Measurements from ENCODE around the gene LMBR1. TPM values are rescaled to one million over a fixed set of nuclear protein-coding genes. Genes with fewer than 3 reads are reported as not detected.

LMBR1 gene
- total RNA-seq, 4 donors from 2014 or later: 52.2 to 79.9 (median 62.5) TPM

DNA sequence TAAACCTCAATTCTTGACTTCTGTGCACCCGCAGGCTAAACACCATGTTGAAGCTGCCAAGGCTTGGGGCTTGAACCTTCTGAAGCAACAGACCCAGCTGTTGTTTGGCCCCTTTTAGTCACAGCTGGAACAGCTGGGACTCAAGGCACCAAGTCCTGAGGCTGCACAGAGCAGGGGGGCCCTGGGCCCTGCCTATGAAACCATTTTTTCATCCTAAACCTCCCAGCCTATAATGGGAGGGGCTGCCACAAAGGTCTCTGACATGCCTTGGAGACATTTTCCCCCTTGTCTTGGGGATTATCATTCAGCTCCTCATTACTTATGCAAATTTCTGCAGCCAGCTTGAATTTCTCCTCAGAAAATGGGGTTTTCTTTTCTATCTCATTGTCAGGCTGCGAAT is 31.8 kb downstream of the LMBR1 start:
- TF ChIP-seq, protein P1, sequence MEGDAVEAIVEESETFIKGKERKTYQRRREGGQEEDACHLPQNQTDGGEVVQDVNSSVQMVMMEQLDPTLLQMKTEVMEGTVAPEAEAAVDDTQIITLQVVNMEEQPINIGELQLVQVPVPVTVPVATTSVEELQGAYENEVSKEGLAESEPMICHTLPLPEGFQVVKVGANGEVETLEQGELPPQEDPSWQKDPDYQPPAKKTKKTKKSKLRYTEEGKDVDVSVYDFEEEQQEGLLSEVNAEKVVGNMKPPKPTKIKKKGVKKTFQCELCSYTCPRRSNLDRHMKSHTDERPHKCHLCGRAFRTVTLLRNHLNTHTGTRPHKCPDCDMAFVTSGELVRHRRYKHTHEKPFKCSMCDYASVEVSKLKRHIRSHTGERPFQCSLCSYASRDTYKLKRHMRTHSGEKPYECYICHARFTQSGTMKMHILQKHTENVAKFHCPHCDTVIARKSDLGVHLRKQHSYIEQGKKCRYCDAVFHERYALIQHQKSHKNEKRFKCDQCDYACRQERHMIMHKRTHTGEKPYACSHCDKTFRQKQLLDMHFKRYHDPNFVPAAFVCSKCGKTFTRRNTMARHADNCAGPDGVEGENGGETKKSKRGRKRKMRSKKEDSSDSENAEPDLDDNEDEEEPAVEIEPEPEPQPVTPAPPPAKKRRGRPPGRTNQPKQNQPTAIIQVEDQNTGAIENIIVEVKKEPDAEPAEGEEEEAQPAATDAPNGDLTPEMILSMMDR (IDR thresholded peaks at IDR 0.05; ENCODE audit: low read depth): no peak

DNA sequence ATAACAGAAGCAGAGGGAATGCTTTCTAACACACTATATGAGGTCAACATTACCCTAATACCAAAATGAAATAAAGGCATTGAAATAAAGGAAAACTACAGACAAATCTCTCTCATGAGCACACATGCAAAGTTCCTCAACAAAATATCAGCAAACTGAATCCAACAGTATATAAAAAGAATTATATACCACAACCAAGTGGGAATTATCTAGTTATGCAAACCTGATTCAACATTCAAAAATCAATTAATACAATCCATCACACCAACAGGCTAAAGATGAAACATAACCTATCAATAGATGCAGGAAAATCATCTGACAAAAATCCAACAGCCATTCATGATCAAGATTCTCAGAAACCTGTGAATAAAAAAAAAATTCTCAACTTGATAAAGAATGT is 34.5 kb downstream of the LMBR1 start:
- TF ChIP-seq, protein P1 (IDR thresholded peaks at IDR 0.05; ENCODE audit: low read depth): no peak

DNA sequence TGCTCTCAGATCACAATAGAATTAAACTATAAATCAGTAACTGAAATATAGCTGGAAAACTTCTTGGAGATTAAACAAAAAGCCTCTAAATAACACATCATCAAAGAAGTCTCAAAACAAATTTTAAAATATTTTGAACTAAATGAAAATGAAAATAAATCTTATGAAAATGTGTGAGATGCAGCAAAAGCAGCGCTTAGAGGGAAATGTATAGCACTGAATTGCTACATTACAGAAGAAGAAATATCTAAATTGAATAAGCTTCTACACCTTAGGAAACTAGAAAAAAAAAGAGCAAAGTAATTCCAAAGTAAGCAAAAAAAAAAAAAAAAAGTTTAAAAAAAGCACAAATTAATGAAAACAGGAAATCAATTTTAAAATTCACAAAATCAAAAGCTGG is 35.2 kb downstream of the LMBR1 start:
- TF ChIP-seq, protein P1 (IDR thresholded peaks at IDR 0.05; ENCODE audit: low read depth): no peak

DNA sequence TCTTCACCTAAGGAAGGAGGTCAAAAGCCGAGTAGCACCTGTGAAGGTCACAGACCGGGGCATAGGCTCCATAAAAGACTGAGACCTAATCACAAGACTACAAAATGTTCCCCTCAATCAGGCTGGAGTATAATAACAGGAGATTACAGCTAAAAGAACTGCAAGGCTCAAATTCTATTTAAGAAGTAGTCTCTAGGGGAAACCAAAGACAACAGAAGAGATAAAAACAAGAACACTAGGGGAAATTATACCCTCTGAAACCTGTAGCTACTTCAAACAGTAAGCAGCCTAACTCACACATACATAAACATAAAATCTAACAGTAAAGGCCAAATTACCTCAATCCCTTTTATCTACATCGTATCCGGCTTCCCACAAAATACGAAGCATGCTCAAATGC is 38.3 kb downstream of the LMBR1 start:
- TF ChIP-seq, protein P1 (IDR thresholded peaks at IDR 0.05; ENCODE audit: low read depth): no peak

DNA sequence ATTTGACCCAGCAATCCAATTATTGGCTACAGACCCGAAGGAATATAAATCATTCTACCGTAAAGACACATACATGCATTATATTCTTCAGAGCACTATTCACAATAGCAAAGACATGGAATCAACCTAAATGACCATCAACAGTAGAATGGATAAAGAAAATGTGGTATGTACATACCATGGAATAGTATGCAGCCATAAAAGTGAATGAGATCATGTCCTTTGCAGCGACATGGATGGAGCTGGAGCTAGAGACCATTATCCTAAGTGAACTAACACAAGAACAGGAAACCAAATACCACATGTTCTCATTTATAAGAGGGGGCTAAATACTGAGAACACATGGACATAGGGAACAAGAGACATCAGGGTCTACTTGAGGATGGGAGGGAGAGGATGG is 44.0 kb downstream of the LMBR1 start:
- TF ChIP-seq, protein P1 (IDR thresholded peaks at IDR 0.05; ENCODE audit: low read depth): no peak

DNA sequence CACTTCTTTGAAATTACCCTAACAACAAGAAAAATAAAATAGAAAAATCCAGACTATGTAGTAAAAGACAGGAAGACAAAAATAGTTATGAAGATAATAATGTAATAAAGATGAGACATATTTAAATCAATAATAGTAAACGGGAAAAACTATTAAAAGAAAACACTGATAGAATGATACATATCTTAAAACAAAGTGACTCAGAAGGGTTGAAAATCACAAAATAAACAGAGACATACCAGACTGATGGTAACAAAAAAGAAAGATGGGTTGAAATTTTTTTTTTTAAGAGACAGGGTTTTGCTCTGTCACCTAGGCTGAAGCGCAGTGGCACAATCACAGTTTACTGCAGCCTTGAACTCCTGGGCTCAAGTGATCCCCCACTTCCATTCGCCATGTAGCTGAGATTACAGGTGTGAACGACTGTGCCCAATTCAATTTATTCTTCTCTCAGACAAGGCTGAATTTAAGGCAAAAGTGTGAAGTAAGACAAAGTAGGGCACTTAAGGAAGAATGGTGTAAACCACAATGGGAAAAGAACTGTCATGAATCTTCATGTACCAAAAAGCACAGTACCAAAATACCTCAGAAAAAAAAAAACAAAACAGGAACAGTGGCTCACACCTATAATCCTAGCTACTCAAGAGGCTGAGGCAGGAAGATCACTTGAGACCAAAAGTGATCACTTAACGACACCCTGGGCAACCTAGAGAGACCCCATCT is 47.4 kb downstream of the LMBR1 start:
- TF ChIP-seq, protein P1 (IDR thresholded peaks at IDR 0.05; ENCODE audit: low read depth): no peak

DNA sequence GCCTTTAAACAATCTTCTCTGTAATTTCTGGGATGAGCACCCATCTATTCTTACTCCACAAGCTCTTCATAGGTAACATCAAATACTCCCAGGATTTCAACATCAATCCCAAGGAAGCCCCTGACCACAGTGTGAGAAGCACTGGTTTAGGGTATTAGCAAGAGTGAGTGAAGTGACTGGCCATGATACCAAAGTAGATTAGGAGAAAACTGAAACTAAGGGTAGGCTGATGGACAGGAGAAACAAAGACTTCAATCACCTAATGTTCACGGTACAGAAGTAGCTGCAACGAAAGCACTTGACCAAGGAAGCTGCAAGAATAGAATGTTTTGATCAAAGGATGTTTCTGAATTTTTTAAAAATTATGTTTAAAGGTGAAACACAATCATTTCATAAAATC is 49.8 kb downstream of the LMBR1 start:
- TF ChIP-seq, protein P1 (IDR thresholded peaks at IDR 0.05; ENCODE audit: low read depth): no peak
